Hematopoietic multipotent progenitor cell treated with erythropoietin and hydrocortisone succinate and interleukin-3 and kit ligand, for 15 days (in vitro differentiated cells): ENCODE results near the gene CMTM2.
"Not testable (repeated sequence)": the region's sequence is repeated elsewhere in the genome, so short reads cannot be mapped to it uniquely, and the experiment has no call there.

Source experiments
- DNase-seq: peaks from one replicate; pipeline ENCODE4 v3.0.0-alpha.2; 2015; ENCODE audit warnings: low spot score

The CMTM2 gene

DNA sequence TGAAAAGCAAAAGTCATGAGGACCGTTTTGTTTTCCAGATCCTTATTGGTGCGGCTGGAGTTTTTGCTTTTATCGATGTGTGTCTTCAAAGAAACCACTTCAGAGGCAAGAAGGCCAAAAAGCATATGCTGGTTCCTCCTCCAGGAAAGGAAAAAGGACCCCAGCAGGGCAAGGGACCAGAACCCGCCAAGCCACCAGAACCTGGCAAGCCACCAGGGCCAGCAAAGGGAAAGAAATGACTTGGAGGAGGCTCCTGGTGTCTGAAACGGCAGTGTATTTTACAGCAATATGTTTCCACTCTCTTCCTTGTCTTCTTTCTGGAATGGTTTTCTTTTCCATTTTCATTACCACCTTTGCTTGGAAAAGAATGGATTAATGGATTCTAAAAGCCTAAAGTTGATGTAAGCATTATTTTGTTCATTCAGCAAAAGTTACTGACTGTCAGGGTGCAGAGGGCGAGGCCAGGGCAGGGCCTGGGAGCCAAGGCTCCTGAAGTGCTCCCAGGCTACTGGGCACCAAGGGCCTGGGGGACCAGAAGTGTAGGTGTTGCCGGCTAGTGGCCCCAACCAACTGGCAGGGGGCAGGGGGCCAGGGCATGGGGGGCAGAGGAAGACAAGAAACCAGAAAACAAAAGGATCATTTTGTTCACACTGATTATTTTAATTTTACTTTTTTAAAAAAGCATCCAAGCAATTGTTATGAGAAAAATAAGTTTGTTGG, 8.8 kb downstream of the CMTM2 start:
- no peak for DNase-seq

- peak; percentile 70 for DNase-seq
Measured at GRCh38 chr16:66588981-66589713, 9.9 kb downstream of the CMTM2 start.

DNA sequence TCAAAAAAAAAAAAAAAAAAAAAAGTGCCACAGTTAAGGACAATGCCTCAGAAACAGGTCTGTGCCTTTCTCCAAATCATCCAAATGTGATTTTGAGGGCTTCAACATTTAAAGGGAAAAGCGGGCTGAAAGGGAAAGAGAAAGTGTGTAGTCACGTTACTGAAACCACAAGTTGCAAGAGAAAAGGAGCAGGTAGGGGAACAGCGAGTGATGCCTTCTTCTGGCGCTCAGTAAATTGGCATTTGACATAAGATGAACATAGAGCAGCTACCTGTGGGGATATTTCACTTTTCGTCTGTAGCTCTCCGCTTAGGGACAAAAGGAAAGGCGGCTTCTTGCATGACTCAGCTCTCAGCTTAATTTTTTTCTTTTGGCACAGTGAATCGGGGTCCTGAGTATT, 11.1 kb downstream of the CMTM2 start:
- no peak for DNase-seq

- DNase-seq = no peak
Measured at GRCh38 chr16:66591018-66591417, 11.8 kb downstream of the CMTM2 start.

GRCh38 chr16:66592241-66592640, 13.0 kb downstream of the CMTM2 start:
- no peak for DNase-seq

DNA sequence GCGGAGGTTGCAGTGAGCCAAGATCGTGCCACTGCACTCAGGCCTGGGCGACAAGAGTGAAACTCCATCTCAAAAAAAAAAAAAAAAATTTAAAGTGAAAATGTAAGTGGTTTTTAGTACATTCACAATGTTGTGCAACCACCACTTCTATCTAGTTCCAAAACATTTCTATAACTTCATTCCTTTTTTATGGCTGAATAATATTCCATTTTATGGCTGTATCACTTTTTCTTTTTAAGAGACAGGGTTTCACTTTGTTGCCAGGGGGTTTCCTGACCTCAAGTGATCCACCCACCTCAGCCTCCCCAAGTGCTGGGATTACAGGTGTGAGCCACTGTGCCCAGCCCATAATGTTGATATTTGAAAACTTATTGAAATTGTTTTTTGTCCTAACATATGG, 13.6 kb downstream of the CMTM2 start:
- no peak for DNase-seq

DNA sequence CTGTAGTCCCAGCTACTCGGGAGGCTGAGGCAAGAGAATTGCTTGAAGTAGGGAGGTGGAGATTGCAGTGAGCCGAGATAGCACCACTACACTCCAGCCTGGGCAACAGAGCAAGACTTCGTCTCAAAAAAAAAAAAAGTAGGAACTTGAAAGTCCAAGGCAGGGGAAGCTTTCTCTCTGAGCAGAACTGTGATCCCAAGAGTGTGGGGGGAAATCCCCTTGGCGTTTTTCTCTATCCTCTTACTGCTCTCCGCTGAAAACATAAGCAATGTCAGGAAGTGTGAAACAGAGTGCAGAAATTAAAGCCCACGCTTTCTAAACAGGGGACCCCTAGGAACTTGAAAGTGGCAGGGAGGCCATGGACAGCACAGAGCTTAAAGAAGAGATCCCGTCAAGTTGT, 15.5 kb downstream of the CMTM2 start:
- no peak for DNase-seq

GRCh38 chr16:66596559-66596958, 17.3 kb downstream of the CMTM2 start:
- DNase-seq = not testable (repeated sequence)

GRCh38 chr16:66596986-66597848, 18.0 kb downstream of the CMTM2 start:
- DNase-seq = no peak

DNA sequence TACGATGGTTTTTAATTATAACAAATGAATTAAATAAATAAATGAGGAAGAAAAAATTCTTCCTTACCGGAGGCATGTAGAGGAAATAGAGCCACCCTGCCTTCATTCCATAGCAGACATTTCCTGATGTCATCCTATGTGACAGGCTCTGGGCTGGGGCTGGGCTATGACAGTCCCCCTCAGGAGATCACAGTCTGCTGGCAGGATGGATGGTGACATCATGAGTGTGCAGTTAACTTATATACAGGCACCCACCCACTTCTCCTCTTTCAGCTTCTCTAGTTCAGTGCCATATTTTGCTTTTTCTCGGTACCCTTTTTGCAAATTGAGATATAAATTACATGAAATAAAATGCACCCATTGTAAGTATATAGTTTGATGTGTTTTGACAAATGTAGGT, 18.8 kb downstream of the CMTM2 start:
- no peak for DNase-seq

GRCh38 chr16:66599726-66600125, 20.5 kb downstream of the CMTM2 start:
- DNase-seq = no peak

DNA sequence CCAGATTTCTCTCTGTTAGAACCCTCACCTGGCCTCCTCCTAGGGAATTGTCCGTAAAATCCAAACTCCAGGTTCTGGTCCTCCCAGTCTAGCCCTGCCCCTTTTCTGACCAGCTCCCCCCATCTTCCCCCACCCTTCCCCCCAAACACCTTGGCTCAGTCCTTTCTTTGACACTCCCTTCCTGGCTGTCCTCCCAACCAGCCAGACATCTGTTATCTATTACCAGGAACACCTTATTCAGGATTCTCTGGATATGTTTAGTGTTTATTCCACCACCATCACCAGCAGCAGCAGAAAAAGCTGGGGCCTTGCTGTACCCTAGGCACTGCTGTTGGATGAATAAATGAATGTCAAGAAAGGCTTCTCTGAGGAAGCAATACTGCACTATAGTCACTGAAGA, 21.2 kb downstream of the CMTM2 start:
- no peak for DNase-seq

GRCh38 chr16:66601471-66601870, 22.2 kb downstream of the CMTM2 start:
- no peak for DNase-seq

DNA sequence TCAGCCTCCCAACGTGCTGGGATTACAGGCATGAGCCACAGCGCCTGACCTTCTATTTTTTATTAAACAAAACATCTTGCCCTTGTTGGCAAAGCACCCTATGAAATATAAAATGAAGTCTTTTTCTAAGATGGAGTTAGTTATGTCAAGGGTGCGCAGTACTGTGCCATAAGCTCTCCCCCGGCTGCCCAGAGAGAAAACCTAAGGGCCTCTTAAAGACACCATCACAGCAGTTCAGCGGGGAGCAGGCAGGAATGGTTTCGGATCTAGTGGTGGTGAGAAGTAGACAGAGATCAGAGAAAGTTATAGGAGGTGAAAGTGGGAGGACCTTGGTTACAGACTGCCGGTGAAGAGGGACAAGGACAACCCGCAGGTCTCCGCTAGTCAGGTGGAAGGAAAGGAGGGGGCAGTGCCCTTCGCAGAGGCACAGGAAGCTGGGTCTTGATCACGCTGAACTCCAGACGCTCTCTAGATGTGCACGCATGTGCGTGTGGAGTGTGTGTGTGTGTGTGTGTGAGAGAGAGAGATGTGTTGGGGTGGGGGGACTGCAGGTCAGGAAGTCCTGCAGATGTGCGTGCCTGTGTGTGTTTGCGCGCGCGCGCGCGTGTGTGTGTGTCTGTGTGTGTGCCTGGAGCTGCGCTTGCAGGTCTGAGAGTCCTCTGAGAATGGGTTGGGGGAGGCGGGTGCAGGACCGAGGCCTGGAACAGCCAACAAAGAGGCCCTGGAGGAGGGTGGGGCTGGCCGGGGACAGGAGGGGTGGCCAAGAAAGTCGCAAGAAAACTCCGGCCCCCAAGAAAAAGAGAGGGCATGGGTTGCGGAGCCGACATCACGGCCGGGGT, 24.5 kb downstream of the CMTM2 start:
- DNase-seq = no peak

DNA sequence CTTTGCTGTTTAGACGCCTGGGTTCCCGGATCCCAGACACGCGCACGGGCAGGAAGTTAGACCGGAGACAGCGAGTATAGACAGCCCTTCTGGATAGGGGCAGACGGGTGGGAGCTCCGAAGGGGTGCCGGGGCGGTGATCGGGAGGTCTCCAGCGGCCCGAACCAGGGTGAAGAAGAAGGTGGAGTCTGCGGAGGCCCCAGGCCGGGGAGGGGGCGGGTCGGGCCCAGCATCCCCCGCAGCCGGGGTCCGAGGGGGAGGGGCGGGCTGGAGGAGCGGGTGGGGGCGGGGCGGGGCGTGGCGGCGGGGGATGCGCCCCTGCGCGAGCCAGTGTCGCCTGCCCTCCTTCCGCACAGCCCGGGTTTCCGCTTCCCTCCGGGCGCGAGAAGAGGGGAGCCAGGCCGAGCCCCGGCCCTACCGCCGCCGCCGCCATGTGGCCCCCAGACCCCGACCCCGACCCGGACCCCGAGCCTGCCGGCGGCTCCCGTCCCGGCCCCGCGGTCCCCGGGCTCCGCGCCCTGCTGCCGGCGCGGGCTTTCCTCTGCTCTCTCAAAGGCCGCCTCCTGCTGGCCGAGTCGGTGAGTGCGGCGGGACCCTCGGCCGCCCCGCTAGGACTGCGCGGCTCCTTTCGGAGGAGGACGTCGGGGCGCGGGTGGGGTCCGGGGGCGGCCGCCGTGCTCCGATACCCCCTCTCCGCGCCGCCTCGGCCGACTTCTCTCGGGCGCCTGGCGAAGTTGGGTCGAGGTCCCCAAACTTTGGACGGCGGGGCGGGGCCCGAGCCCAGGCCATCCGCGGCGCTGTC, 25.3 kb downstream of the CMTM2 start, which contains the start of gene CMTM3:
Gene CMTM3 (plus strand): TSS at position 329 of the 801 bp plus-strand sequence. CDS start 102 bp downstream, at position 431.
- DNase-seq = no peak

DNA sequence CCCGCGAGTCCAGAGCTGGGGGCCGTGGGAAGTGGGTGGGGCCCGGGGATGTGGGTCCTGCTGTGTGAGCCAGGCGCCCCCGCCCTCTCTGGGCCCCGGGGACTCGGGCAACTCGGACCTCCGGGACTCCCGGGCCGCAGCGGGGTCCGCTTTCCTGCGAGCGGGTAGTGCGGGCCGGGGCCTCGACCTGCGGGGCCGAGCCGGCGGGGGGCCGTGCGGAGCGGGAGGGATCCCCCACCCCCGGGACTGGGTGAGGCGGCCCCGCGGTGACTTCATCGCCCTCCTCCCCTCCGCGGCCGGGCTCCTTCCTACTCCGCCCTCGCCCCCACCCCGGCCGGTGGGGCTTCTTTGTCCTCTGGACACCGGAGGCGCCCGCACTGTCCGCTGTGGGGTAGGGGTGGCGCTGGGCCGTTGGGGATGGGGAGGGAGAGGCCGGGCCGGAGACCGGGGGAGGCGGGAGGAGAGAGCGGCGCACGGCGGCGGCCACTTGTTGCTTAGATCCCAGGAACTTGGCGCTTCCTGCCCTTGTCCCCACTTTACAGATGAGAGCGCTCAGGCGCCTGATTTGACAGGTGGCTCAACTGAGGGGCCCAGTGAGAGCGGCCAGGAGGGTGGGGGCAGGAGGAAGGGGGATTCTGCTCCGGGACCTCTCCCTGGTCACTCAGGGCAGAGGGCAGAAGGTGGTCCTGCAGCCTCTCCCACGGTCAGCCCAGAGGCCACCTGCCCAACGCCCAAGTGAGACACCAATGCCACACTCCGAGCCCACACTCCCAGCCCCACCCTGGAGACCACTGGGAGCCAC, 26.1 kb downstream of the CMTM2 start:
- no peak for DNase-seq

GRCh38 chr16:66605979-66606751, 26.9 kb downstream of the CMTM2 start:
- DNase-seq = no peak

GRCh38 chr16:66608241-66609138, 29.2 kb downstream of the CMTM2 start:
- peak; percentile 70 for DNase-seq
